Stimulated activated naive CD4-positive, alpha-beta T cell treated with Interleukin-2 at 50 U/mL for 16 hours (primary cell): ENCODE data around the gene WWC2.

Source experiments
- DNase-seq: peaks from one replicate; lab custom pipeline; 2025; lab: John Stamatoyannopoulos, UW

The WWC2 gene

DNA sequence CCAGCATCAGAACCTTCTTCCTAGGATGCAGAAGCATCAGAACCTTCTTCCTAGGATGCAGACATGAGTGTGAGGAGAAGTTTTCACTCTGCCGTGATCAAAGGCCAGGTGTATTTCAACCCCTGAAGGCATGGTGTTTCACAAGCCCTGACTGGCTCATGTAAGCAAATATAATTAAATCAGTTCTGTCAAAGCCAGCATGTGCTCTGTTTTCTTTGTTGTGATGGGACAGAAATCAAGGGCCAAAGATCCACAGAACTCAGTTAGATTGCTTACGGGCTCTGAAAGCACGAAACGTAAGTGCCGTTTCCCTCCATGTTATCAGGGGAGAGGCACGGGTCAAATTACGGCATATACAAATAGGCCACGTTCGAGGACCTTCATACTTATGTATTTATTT is 255.2 kb downstream of the WWC2 start:
- no peak for DNase-seq

GRCh38 chr4:183355405-183355804 is 256.3 kb downstream of the WWC2 start:
- DNase-seq, result no peak

- no peak for DNase-seq
These were observed 257.2 kb downstream of the WWC2 start for GRCh38 chr4:183356173-183356830.

DNA sequence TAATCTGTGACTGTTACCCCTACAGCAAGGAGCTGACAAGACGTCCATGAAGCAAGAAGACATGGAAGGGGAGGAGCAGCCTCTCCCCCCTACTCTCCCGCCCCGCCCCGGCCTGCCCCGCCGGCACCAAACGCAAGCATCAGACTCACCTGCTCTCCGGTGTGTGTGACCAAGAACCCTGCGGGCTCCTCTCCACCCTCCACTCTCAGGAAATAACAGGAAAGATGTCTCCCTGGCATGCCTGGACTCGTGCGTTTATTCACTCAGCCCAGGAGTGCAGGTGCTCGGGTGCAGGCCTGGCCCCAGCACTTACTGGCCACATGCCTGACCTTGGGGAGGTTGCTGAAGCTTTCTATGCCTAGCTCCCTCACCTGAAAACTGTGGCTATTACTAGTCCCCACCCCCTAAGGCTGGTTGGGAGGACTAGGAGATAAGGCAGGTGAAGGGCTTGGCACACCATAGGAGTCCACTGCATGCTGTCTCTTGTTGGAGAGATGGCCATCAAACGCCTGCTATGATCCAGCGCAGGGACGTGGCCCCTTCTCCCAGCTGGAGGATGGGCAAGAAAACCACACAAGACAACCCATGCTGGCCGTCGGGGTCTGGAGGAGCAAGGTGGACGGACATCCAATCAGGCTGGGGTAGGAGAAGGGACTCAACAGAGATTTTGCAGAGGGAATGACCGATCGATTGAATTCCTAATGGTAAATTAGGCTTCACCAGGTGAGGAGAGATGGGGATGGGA is 258.0 kb downstream of the WWC2 start:
- DNase-seq, result no peak

GRCh38 chr4:183358215-183358755 is 259.2 kb downstream of the WWC2 start:
- no peak for DNase-seq

DNA sequence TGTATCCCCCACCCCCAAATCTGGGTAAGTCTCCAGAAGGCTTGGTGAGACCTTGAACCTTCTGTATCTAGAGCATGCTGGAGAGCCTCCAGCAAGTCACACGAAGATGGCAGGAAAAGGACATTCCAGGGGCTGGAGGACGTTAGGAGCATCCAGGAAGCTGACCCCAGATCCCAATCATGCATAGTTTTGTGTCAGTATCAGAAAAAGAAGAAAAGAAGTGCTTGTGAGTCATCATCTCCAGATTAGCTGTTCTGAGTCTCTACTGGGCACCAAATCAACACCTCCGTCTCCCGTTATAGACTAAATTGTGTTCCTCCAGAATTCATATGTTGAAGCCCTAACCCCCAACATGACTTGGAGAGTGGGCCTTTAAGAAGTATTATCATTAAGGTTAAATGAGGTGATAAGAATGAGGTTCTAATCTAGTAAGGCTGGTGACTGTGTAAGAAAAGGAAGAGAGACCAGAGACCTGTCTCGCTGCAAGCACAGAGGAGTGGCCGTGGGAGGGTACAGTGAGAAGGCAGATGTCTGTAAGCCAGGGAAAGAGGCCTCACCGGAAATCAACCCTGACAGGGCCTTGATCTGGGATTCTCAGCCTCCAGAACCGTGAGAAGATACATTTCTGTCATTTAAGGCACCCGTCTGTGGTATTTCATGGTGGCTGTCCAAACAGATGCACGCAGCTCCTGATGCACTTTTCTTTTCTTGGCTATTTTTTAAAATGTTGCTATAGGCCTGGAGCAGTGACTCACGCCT is 261.3 kb downstream of the WWC2 start:
- DNase-seq, result no peak

DNA sequence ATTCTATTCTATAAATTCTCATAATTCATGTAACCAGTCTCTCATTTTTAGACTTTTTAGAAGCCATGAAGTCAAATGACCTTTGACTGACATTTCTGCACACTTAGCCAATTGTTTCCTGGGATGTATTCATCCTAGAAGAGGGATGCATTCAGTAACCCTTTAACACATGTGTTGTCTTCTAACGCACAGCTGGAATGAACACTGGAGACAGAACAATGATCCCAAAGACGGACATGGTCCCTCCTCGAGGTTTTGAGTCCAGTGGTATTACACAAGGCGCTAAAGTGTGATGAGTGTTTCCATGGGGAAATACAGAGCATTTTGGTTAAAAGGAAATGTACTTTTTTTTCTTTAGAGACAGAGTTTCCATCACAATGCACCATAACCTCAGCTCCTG is 263.0 kb downstream of the WWC2 start:
- no peak for DNase-seq

DNA sequence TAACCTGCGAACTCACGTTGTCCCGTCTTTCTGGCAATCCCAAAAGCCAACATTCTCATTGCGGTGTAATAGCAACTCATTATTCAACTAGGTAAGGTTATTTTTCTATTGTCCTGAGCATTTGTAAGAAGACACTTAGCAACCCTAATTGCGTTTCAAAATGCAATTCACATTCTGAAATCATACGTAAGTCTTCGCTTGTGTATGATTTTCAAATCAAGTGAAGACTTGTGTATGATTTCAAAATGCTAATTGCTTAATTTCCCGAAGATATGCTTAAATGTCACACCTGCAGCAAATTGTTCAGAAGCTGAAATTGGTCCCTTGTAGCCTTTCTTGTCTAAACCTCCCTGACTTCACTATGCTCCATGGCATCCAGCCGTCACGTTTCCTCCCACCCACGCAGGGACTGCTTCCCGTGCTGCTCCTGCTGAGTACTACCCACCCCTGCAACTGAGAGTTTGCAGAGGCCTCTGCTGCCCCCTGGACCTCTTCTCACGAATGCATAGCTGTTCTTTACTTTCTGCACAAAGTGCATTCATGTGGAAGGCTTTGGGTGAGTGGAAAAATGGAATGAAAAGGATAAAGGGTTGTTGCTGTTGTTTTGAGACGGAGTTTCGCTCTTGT is 264.0 kb downstream of the WWC2 start:
- no peak for DNase-seq

GRCh38 chr4:183364025-183364424 is 265.0 kb downstream of the WWC2 start:
- DNase-seq, result no peak

DNA sequence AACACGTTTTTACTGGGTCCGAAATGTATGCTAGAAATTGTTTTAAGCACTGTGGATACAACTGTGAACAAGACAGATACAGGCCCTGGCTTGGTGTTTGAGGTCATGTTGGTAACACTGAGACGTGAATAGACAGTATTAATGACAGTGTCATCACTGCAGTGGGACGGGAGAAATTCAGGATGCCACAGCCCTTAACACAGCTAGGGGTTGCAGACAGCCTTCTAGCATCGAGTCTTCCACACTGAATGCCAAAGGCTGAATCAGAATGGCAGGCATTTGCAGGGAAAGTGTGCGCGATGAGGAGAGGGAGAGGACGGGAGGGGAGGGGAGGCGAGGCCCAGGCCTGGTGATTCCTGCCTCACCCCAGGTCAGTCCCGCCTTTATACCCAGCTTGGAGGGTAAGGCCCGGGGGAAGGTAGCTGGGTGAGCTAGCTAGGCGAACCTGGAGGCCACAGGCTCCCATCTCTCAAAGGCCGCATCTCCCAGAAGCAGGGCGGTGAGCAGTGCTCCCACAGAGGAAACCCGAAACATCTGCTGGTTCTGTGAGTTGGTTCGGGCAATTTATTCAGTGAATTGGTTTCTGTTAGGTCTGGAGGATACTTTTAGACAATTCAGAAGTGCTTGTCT is 267.3 kb downstream of the WWC2 start:
- no peak for DNase-seq

DNA sequence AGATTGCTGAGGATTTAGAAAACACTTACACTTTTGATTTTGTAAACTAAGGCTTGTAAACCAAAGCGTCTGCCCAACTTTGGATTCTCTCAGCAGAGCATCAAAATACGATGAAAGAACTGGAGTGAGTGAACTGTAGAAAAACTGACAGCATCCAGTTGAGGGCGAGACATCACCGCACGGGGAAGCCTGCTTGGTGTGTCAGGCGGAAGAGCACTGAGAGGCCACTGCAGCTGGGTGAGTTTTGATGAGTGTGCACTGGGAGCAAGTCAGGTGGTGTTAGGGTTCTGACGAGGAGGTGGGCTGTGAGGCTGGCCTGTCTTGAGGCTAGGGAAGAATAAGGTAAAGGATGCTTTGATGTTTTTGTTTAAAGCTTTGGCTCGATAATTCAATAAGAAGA is 270.0 kb downstream of the WWC2 start:
- DNase-seq, result no peak
